GM06990 (cell line): ENCODE results near the gene OSBPL8.

ENCODE experiments used
- DNase-seq: peaks from one replicate; pipeline ENCODE4 v3.0.0-alpha.2; 2011; ENCODE audit not compliant: insufficient read length; ENCODE audit errors: extremely low read depth
- H3K27me3 ChIP-seq: replicated peaks from 2 replicates; pipeline ENCODE4 v1.6.0; 2011; ENCODE audit warnings: low read length; ENCODE audit not compliant: control insufficient read depth, insufficient read depth
- H3K36me3 ChIP-seq: 2 replicates; pipeline ENCODE4 v1.5.1; 2011; ENCODE audit warnings: low read length; ENCODE audit not compliant: control insufficient read depth, insufficient read depth
- H3K4me3 ChIP-seq: replicated peaks from 2 replicates; pipeline ENCODE4 v1.5.1; 2011; ENCODE audit warnings: low read depth, mild to moderate bottlenecking, control low read depth, low read length
- CTCF ChIP-seq: IDR thresholded peaks from 2 replicates; pipeline ENCODE4 v1.5.1; 2011; ENCODE audit warnings: low read length, control low read depth, mild to moderate bottlenecking, inconsistent platforms; ENCODE audit not compliant: insufficient read depth, poor library complexity, severe bottlenecking

OSBPL8 gene

GRCh38 chr12:76562130-76562529 lies 2.6 kb upstream of the OSBPL8 start:
- Histone ChIP-seq H3K27me3 (no peaks in the 10 kb centered on the region), H3K36me3 (no peaks in the 10 kb centered on the region), H3K4me3 (no peak overlapping the region)
- no peak for DNase-seq
- no peak for TF ChIP-seq CTCF

DNA sequence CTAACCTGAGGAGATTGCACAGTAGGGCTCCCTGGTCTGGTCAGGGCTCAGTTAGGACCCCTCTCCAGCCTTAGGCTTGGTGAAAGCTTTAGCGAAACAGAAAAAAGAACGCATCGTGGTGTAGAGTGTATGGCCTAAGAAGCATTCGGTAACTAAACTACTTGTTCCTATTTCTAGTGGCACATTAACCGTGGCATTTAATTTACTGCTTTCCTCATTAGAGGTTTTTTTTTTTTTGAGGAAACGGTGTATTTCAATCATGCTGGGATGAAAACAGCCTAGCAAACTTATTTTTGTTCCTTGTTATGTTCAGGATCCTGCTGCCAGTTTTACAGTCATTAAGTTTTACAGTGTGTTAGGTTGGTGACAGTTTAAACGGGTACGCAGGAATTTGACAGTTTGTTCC lies 518 bp upstream of the OSBPL8 start:
- DNase-seq, result no peak
- Histone ChIP-seq H3K27me3 (no peaks in the 10 kb centered on the region), H3K4me3 (peak overlapping the region; percentile 81), H3K36me3 (no peaks in the 10 kb centered on the region)
- no peak for TF ChIP-seq CTCF

DNA sequence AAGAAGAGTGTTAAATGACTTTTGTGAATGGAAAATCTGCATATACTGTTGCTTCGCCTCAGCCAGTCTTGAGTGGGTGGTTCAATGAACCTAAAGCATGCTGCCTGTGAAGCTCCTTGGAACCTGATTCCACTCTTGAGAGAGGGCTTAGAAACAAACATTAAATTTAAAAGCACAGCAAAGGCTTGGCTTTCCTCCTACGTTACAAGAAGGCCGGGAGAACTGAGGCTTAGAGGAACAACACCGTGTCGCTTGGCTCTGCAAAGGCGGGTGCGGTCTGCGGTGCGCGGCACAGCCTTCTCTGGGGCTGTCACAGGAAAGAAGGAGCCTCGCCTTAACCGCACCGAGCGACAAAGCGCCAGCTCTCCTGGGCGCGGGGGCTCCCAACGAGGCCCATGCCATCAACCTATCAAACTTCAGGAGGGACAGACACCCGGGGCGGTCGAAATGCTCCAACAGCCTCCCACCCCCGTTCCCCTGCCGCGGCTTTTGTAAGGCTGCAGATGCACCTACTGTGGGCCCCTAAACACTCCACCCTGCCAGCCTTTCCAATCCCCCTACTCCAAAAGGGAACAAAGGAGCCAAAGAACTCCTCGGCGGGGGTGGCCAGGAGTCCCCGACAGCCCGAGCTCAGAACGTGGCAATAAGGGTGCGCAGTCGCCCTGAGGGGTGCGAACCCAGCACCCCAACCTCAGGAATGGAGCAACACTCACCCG lies 729 bp downstream of the OSBPL8 start:
- Histone ChIP-seq H3K4me3 (peak overlapping the region; percentile 81), H3K27me3 (no peaks in the 10 kb centered on the region), H3K36me3 (no peaks in the 10 kb centered on the region)
- peak; percentile 79 for DNase-seq
- no peak for TF ChIP-seq CTCF

- Histone ChIP-seq H3K27me3 (no peaks in the 10 kb centered on the region), H3K36me3 (no peaks in the 10 kb centered on the region), H3K4me3 (no peak overlapping the region)
- no peak for TF ChIP-seq CTCF
- DNase-seq, result no peak
These were observed 3.2 kb downstream of the OSBPL8 start for GRCh38 chr12:76556368-76556767.

- DNase-seq, result no peak
These were observed 3.8 kb downstream of the OSBPL8 start for GRCh38 chr12:76555797-76556196.

More at GRCh38 chr12:76555797-76556196, 3.8 kb downstream of the OSBPL8 start:
- H3K4me3 ChIP-seq, result no peak overlapping the region
- no peaks in the 10 kb centered on the region for H3K36me3 ChIP-seq
- TF ChIP-seq CTCF, result no peak
- no peaks in the 10 kb centered on the region for H3K27me3 ChIP-seq
